C4-2B (cell line): ENCODE data around the gene KRTAP4-2.
"Not testable (repeated sequence)": the region's sequence is repeated elsewhere in the genome, so short reads cannot be mapped to it uniquely, and the experiment has no call there.

ENCODE experiments used
- H3K27ac ChIP-seq: fragments of 450-650 bp; 2 replicates; pipeline ENCODE4 v1.5.1; 2017
- ZFX ChIP-seq: fragments of 450-650 bp; IDR thresholded peaks from 2 replicates; pipeline ENCODE4 v1.6.1; 2017
- TF ChIP-seq, protein P1 (sequence below): fragments of 450-650 bp; conservative IDR thresholded peaks from 2 replicates; pipeline ENCODE4 v1.5.1; 2017; ENCODE audit warnings: mild to moderate bottlenecking

KRTAP4-2 gene

DNA sequence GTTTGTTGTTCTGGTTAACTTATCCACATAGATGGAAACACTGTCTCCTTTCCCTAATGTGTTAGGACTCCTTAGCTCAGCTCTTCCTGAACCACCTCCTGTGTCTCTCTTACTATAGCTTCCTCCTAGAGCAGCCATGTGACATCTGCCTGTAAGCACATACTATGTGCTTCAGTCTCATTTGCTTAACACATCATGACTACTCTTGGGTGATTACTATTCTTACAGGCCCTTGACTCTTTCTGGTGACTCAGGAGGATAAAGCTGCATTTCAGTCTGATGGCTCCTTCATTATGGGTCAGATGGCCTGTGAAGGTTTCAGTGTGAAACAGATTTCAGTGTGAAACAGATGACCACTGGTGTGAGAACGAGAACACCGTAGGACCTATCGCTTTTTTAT lies 320 bp upstream of the KRTAP4-2 start:
- H3K27ac ChIP-seq, result no peak overlapping the region
- TF ChIP-seq, protein P1, sequence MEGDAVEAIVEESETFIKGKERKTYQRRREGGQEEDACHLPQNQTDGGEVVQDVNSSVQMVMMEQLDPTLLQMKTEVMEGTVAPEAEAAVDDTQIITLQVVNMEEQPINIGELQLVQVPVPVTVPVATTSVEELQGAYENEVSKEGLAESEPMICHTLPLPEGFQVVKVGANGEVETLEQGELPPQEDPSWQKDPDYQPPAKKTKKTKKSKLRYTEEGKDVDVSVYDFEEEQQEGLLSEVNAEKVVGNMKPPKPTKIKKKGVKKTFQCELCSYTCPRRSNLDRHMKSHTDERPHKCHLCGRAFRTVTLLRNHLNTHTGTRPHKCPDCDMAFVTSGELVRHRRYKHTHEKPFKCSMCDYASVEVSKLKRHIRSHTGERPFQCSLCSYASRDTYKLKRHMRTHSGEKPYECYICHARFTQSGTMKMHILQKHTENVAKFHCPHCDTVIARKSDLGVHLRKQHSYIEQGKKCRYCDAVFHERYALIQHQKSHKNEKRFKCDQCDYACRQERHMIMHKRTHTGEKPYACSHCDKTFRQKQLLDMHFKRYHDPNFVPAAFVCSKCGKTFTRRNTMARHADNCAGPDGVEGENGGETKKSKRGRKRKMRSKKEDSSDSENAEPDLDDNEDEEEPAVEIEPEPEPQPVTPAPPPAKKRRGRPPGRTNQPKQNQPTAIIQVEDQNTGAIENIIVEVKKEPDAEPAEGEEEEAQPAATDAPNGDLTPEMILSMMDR, result no peak
- TF ChIP-seq ZFX, result no peak

DNA sequence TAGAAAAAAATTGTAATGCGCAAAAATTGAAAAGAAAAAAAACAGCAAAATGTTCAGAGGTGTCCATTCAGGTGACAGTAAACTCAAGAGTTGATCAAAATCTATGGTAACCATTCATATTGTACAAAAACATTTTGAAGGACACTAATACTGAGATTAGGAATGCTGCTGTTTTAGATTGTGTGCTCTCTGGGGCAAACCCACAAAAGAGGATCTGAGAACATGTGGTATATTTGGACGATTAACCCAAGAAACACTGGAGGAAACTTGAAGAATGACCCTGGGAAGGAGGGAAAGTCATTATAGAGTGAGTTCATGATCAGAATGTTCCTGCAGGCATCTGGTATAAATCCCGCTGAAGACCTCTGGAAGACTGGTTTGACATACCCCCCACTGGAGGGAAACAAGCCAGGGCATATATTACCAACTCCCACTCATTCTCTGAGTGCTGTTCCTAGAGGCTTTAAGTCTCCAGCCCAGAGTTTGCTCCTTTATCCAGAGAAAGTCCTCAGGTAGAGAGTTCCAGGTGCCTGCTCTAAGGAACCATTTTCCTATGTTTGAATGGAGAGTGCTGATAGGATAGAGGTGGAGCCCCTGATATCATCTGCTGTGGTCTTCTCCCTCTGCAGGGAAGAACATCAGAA lies 1.2 kb downstream of the KRTAP4-2 start:
- TF ChIP-seq, protein P1, result no peak
- TF ChIP-seq ZFX, result no peak
- H3K27ac ChIP-seq, result no peak overlapping the region

DNA sequence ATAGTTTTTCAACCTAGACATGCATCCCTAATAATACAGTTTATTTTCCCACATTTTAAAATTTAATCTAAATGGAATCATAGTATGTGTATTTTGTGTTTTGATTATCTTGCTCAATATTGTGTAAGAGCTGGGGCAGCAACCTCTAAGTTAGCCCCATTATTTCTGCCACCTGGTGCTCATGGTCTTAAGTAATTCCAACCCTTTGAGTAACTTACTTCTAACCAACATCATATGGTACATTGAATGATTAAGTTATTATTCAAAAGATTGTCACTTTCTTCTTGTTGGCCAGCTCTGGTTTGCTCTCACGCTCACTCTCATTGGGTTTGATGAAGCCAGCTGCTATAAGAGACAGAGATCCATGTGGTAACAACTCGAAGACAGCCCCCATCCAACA lies 6.1 kb downstream of the KRTAP4-2 start:
- H3K27ac ChIP-seq, result no peak overlapping the region
- TF ChIP-seq, protein P1, result no peak
- no peak for TF ChIP-seq ZFX

DNA sequence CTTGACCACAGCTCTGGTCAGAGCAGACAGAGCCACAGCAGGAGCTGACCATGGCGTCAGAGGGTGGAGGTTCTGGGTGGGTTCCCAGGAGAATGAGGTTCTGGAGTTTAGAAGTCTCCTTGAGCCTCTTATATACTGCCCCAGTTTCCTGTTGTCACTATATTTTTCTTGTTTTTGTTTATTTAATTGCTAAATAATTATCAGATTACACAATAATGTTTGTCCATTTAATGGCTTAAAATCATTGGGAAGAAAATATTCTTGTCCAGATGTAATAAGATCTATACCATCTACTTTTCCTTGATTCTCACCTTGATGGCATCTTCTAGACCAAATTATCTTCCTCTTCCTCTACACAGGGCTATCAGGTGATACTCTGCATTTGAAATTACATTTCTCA lies 9.9 kb downstream of the KRTAP4-2 start, which contains the start of gene KRTAP4-3:
Gene KRTAP4-3, minus strand, starts transcription at position 101 of the 400 bp plus-strand sequence. Its CDS starts 49 bp downstream, at position 52.
- TF ChIP-seq ZFX, result no peak
- TF ChIP-seq, protein P1, result no peak
- no peak within 1 kb of the TSS for H3K27ac ChIP-seq

DNA sequence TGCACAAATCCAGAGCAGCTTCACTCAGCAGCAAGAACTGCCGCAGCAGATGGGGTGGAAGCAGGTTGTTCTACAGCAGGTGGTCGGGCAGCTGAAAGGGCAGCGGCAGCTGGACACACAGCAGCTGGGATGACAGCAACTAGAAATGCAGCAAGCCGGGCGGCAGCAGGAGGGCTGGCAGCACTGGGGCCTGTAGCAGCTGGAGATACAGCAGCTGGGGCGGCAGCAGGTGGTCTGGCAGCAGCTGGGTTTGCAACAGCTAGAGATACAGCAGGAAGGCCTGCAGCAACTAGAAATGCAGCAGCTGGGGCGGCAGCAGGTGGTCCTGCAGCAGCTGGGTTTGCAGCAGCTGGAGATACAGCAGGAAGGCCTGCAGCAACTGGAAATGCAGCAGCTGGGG lies 10.5 kb downstream of the KRTAP4-2 start:
- H3K27ac ChIP-seq, result no peak overlapping the region

DNA sequence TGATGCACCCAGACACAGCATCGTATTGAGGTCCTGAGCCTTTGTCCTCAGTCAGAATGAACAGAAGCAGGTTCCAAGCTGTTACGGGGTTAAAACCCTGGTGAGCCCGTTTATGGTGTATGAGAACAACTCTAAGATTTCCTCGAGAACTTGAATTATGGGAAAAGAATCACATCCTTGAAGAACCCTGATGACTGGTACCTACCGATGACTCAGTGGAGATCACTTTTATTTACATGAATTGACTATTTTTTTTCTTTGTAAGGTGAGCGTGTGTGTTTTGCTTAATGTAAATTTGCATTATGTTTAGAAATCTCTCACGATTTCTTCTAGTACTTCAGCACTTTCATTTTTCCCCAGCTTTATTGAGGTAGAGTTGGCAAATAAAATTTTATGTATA lies 14.2 kb downstream of the KRTAP4-2 start:
- TF ChIP-seq, protein P1, result no peak
- no peak for TF ChIP-seq ZFX
- H3K27ac ChIP-seq, result no peak overlapping the region

More for the DNA sequence above, 10.5 kb downstream of the KRTAP4-2 start:
- no peak for TF ChIP-seq ZFX
- TF ChIP-seq, protein P1, result no peak

DNA sequence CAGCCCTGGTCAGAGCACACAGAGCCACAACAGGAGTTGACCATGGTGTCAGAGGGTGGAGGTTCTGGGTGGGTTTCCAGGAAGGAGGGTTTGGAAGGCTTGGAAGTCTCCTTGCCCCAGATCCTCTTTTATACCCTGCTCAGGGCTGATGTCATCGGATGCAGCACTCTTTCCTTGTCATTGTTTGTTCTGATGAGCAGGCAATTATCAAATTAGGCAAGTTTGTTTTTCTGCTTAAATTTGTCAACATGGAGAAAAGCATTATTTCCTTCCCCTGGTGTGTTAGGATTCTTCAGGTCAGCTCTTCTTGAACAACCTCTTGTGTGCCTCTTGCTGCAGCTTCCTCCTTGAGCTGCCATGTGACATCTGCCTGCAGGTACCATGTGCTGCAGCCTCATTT lies 17.4 kb downstream of the KRTAP4-2 start, which contains the start of gene KRTAP4-4:
Gene KRTAP4-4, minus strand, starts transcription at position 101 of the 400 bp plus-strand sequence. Its CDS starts 57 bp downstream, at position 44.
- TF ChIP-seq, protein P1, result no peak
- TF ChIP-seq ZFX, result no peak

DNA sequence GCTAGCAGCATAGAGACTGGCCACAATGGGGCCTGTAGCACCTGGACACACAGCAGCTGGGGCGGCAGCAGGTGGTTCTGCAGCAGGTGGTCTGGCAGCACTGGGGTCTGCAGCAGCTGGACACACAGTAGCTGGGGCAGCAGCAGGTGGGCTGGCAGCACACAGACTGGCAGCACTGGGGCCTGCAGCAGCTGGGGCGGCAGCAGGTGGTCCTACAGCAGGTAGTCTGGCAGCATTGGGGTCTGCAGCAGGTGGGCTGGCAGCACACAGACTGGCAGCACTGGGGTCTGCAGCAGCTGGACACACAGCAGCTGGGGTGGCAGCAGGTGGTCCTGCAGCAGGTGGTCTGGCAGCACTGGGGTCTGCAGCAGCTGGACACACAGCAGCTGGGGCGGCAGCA lies 17.8 kb downstream of the KRTAP4-2 start:
- H3K27ac ChIP-seq, result not testable (repeated sequence)

More for the DNA sequence above, 17.4 kb downstream of the KRTAP4-2 start, which contains the start of gene KRTAP4-4:
- no peak within 1 kb of the TSS for H3K27ac ChIP-seq
